ENCODE measurements around the gene DCLK2.

DNA sequence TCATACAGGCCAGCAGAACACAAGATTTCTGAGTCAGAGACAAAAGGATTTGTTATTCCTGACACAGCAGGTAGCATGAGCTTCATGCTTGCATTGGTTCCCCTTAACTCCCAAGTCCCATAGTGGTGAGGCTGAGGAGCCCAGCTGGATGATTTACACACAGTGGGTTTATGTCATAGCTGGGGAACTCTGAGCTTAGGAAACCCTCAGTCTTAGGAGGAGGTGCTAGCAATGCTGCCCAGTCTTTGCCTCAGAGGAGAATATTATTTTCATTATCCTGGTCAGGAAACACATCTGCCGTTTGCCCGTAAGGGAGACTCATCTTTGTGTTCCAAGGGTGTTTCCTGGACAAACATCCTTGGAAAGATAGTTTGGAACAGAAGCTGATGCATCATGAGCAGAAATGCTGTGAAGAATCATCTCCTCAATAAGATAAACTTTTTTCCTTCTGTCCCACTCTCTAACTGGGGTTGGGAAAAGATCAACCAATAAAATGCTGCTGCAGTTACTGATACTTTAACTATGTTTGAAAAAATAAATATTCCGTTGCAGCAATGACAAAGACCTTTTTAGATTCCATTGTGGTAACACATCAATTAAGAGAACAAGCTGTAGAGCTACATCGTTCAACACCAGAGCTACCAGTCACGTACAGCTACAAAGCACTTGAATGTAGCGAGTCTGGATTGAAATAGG is 146.8 kb downstream of the DCLK2 start:
- TF ChIP-seq CTCF (tag by site-specific recombination; IDR thresholded peaks at IDR 0.05) (no peak), ZNF585B (tag by site-specific recombination; IDR thresholded peaks at IDR 0.05) (no peak), ZNF239 (tag by site-specific recombination; IDR thresholded peaks at IDR 0.05) (no peak), ZNF354C (tag by site-specific recombination; IDR thresholded peaks at IDR 0.05; ENCODE audit: borderline replicate concordance, low read depth) (no peak), TCF7L2 (IDR thresholded peaks at IDR 0.05; ENCODE audit: borderline replicate concordance, low read depth, low read length) (no peak), REST (tag by site-specific recombination; IDR thresholded peaks at IDR 0.05) (no peak), ZNF510 (tag by site-specific recombination; IDR thresholded peaks at IDR 0.05; ENCODE audit: insufficient replicate concordance) (no peak), ZNF707 (tag by site-specific recombination; IDR thresholded peaks at IDR 0.05) (no peak)
- TF ChIP-seq, protein P1, sequence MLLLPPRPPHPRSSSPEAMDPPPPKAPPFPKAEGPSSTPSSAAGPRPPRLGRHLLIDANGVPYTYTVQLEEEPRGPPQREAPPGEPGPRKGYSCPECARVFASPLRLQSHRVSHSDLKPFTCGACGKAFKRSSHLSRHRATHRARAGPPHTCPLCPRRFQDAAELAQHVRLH (tag by site-specific recombination; IDR thresholded peaks at IDR 0.05), result no peak
